Measurements from ENCODE around the gene NTSR1.

- no peak for TF ChIP-seq CTCF (IDR thresholded peaks at IDR 0.05; ENCODE audit: insufficient read depth, low read length)
- no peak for TF ChIP-seq REST (IDR thresholded peaks at IDR 0.05; ENCODE audit: insufficient replicate concordance, low read depth)
- TF ChIP-seq POLR2AphosphoS5 (IDR thresholded peaks at IDR 0.05; ENCODE audit: low read depth), result no peak
- no peak for TF ChIP-seq GABPA (IDR thresholded peaks at IDR 0.05; ENCODE audit: low read depth)
Observed at GRCh38 chr20:62754991-62755356, 46.3 kb downstream of the NTSR1 start.
